ENCODE data around the gene KIF23.

DNA sequence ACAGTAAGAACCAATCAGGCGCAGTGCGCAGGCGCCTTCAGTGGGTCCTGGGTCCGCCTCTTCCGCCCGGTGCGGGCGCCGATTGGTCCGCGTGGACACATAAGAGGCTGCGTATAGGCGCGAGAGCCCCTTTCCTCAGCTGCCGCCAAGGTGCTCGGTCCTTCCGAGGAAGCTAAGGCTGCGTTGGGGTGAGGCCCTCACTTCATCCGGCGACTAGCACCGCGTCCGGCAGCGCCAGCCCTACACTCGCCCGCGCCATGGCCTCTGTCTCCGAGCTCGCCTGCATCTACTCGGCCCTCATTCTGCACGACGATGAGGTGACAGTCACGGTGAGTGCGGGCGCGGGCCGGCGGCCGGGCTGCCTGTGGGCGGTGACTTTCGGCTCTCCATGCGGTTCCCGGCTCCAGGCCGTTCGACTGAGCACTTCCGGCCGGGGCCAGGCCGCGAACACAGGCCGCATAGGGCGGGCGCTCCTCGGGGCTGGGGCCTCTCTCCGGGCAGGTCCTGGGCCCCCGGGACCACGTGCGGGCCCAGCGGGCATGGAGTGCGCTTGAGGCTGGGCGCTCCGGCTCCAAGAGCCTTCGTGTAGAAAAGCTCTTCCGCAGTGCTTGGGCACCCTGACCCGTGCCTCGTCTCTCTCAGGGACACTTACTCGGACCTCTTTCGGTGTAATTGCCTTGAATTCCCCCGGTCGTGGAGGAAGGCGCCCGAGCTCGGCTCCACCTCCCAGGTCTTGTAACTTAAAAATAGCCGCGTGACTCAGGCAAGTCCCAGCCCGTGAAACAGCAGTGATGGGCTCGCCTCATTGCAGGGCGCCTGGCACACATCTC is 38.8 kb downstream of the KIF23 start, which contains the start of gene RPLP1:
- TF ChIP-seq, protein P1, sequence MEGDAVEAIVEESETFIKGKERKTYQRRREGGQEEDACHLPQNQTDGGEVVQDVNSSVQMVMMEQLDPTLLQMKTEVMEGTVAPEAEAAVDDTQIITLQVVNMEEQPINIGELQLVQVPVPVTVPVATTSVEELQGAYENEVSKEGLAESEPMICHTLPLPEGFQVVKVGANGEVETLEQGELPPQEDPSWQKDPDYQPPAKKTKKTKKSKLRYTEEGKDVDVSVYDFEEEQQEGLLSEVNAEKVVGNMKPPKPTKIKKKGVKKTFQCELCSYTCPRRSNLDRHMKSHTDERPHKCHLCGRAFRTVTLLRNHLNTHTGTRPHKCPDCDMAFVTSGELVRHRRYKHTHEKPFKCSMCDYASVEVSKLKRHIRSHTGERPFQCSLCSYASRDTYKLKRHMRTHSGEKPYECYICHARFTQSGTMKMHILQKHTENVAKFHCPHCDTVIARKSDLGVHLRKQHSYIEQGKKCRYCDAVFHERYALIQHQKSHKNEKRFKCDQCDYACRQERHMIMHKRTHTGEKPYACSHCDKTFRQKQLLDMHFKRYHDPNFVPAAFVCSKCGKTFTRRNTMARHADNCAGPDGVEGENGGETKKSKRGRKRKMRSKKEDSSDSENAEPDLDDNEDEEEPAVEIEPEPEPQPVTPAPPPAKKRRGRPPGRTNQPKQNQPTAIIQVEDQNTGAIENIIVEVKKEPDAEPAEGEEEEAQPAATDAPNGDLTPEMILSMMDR (conservative IDR thresholded peaks at IDR 0.05 in 1 of 2, IDR thresholded peaks at IDR 0.05 in 1 of 2; ENCODE audit: low read depth in 1 of 2, low read length in 2 of 2), result no peak
- TF ChIP-seq EZH2 (IDR thresholded peaks at IDR 0.05; ENCODE audit: low read length, missing control alignments), result no peak

Data from fibroblast of lung (primary cell).